Osteoblast (primary cell): Measurements from ENCODE around the gene C1orf52. TPM values are rescaled to one million over a fixed set of nuclear protein-coding genes. Genes with fewer than 3 reads are reported as not detected.
A peak's percentile ranks its signal among the peaks of the same experiment; 100 is the strongest.

Experiments
- DNase-seq: peaks from one replicate; pipeline ENCODE4 v3.0.0; 2011; ENCODE audit warnings: low spot score, mixed read lengths; ENCODE audit not compliant: insufficient read length; ENCODE audit errors: missing footprints
- H2AFZ ChIP-seq: 2 replicates; pipeline ENCODE4 v1.6.0; 2011; ENCODE audit warnings: mild to moderate bottlenecking, low read length
- H3K27ac ChIP-seq: 2 replicates; pipeline ENCODE4 v1.5.1; 2011; ENCODE audit warnings: mild to moderate bottlenecking, low read depth, low read length, moderate library complexity
- H3K27me3 ChIP-seq: 2 replicates; pipeline ENCODE4 v1.6.0; 2012; ENCODE audit warnings: mild to moderate bottlenecking, control low read depth, inconsistent platforms, low read length, moderate library complexity; ENCODE audit not compliant: insufficient read depth
- H3K36me3 ChIP-seq: 2 replicates; pipeline ENCODE4 v1.5.1; 2011; ENCODE audit warnings: mild to moderate bottlenecking, low read length, control low read depth, moderate library complexity; ENCODE audit not compliant: insufficient read depth
- H3K4me1 ChIP-seq: 2 replicates; pipeline ENCODE4 v1.5.1; 2011; ENCODE audit warnings: mild to moderate bottlenecking, low read length, control low read depth, moderate library complexity; ENCODE audit not compliant: insufficient read depth
- H3K4me2 ChIP-seq: 2 replicates; pipeline ENCODE4 v1.6.0; 2011; ENCODE audit warnings: mild to moderate bottlenecking, low read length; ENCODE audit not compliant: insufficient read depth
- H3K4me3 ChIP-seq: fragments of 200-600 bp; sonication (generic); 3 replicates; pipeline ENCODE4 v1.5.1; 2012; ENCODE audit warnings: mild to moderate bottlenecking, low read length, inconsistent platforms; ENCODE audit not compliant: insufficient read depth
- H3K79me2 ChIP-seq: 2 replicates; pipeline ENCODE4 v1.6.0; 2012; ENCODE audit warnings: mild to moderate bottlenecking, low read length, control low read depth, inconsistent platforms; ENCODE audit not compliant: insufficient read depth
- H3K9me3 ChIP-seq: 2 replicates; pipeline ENCODE4 v1.5.1; 2011; ENCODE audit warnings: low read depth, low read length, control low read depth
- H4K20me1 ChIP-seq: 2 replicates; pipeline ENCODE4 v1.6.0; 2012; ENCODE audit warnings: mild to moderate bottlenecking, low read length, control low read depth; ENCODE audit not compliant: insufficient read depth
- CTCF ChIP-seq: IDR thresholded peaks from 2 replicates; pipeline ENCODE4 v1.5.1; 2011; ENCODE audit warnings: mild to moderate bottlenecking, low read depth, low read length, moderate library complexity; ENCODE audit errors: extremely low read depth
- total RNA-seq: library from RNA; depleted of rRNA; stranded (reverse); fragments of >200 nt; gene quantifications from 2 replicates; pipeline ENCODE4 v1.2.3, GENCODE V29; 2012

The C1orf52 gene
- total RNA-seq, 1 donor = 13.0 TPM

- DNase-seq = no peak
- no peak for TF ChIP-seq CTCF
- Histone ChIP-seq H3K4me3 (peak overlapping the region; percentile 41), H3K36me3 (no peaks in the 10 kb centered on the region), H3K79me2 (no peaks in the 10 kb centered on the region), H4K20me1 (no peaks in the 10 kb centered on the region), H3K27ac (peak overlapping the region; percentile 91), H3K27me3 (no peaks in the 10 kb centered on the region), H3K4me2 (peak overlapping the region; percentile 69), H3K9me3 (no peaks in the 10 kb centered on the region), H3K4me1 (peaks cover 31% of the 10 kb centered on the region), H2AFZ (no peak overlapping the region)
Observed at GRCh38 chr1:85297538-85297854, 38.0 kb upstream of the C1orf52 start.

GRCh38 chr1:85296980-85297379 lies 37.5 kb upstream of the C1orf52 start:
- Histone ChIP-seq H3K27me3 (no peaks in the 10 kb centered on the region), H3K4me1 (peaks cover 32% of the 10 kb centered on the region), H3K79me2 (no peaks in the 10 kb centered on the region), H3K9me3 (no peaks in the 10 kb centered on the region), H4K20me1 (no peaks in the 10 kb centered on the region), H3K4me2 (peak overlapping the region; percentile 69), H2AFZ (no peak overlapping the region), H3K27ac (peak overlapping the region; percentile 91), H3K4me3 (peak overlapping the region; percentile 41), H3K36me3 (no peaks in the 10 kb centered on the region)
- no peak for DNase-seq
- no peak for TF ChIP-seq CTCF

GRCh38 chr1:85295654-85296053 lies 36.2 kb upstream of the C1orf52 start:
- H3K27ac ChIP-seq = no peak overlapping the region
- H3K79me2 ChIP-seq = no peaks in the 10 kb centered on the region
- no peak for TF ChIP-seq CTCF
- no peaks in the 10 kb centered on the region for H3K36me3 ChIP-seq
- no peaks in the 10 kb centered on the region for H3K27me3 ChIP-seq
- H3K4me1 ChIP-seq = peaks cover 45% of the 10 kb centered on the region
- no peak overlapping the region for H2AFZ ChIP-seq
- no peaks in the 10 kb centered on the region for H3K9me3 ChIP-seq
- no peak overlapping the region for H3K4me2 ChIP-seq
- no peak overlapping the region for H3K4me3 ChIP-seq
- H4K20me1 ChIP-seq = no peaks in the 10 kb centered on the region
- DNase-seq = no peak

GRCh38 chr1:85295006-85295431 lies 35.6 kb upstream of the C1orf52 start:
- Histone ChIP-seq H3K4me2 (no peak overlapping the region), H3K27me3 (no peaks in the 10 kb centered on the region), H3K27ac (no peak overlapping the region), H4K20me1 (no peaks in the 10 kb centered on the region), H2AFZ (no peak overlapping the region), H3K9me3 (no peaks in the 10 kb centered on the region), H3K4me3 (no peak overlapping the region), H3K36me3 (no peaks in the 10 kb centered on the region), H3K4me1 (peaks cover 51% of the 10 kb centered on the region), H3K79me2 (no peaks in the 10 kb centered on the region)
- no peak for TF ChIP-seq CTCF
- no peak for DNase-seq
